HepG2 (cell line): ENCODE results near the gene RAPGEFL1. TPM values are rescaled to one million over a fixed set of nuclear protein-coding genes. Genes with fewer than 3 reads are reported as not detected.

Source experiments
- ARID3A ChIP-seq: IDR thresholded peaks from 2 replicates; pipeline ENCODE4 v1.6.1; 2012; ENCODE audit warnings: low read depth, low read length, improper control_type of control experiment
- ETV5 ChIP-seq: IDR thresholded peaks from 2 replicates; pipeline ENCODE4 v1.6.1; 2018; ENCODE audit warnings: missing biosample characterization, missing genetic modification reagents, inconsistent platforms, borderline replicate concordance
- FIP1L1 ChIP-seq: fragments of 200-400 bp; formaldehyde crosslinking; IDR thresholded peaks from 2 replicates; pipeline ENCODE4 v1.6.1; 2018; ENCODE audit warnings: low read depth, mild to moderate bottlenecking, low read length, moderate library complexity, borderline replicate concordance; ENCODE audit not compliant: insufficient read depth
- GATAD2A ChIP-seq: IDR thresholded peaks from 2 replicates; pipeline ENCODE4 v1.6.1; 2016
- KDM2A ChIP-seq: sonication (generic); formaldehyde crosslinking; IDR thresholded peaks from 2 replicates; pipeline ENCODE4 v1.4.0; 2020; ENCODE audit warnings: low read depth, missing genetic modification reagents, borderline replicate concordance
- MAZ ChIP-seq, 2 experiments: sonication (generic) in 1 of 2; formaldehyde crosslinking in 1 of 2; IDR thresholded peaks; 2 replicates each; pipeline versions ENCODE4 v1.5.0 to v1.6.1; 2012 to 2020; ENCODE audit warnings: low read depth in 2 of 2, mild to moderate bottlenecking in 2 of 2, borderline replicate concordance in 1 of 2, improper control_type of control experiment in 1 of 2, low read length in 1 of 2, missing genetic modification reagents in 1 of 2, moderate library complexity in 1 of 2
- RELA ChIP-seq: sonication (generic); formaldehyde crosslinking; IDR thresholded peaks from 2 replicates; pipeline ENCODE4 v1.4.0; 2020; ENCODE audit warnings: missing genetic modification reagents
- TAF15 ChIP-seq: fragments of 200-400 bp; formaldehyde crosslinking; IDR thresholded peaks from one replicate; pipeline ENCODE4 v1.6.1; 2018; ENCODE audit warnings: mild to moderate bottlenecking, low read depth, low read length; ENCODE audit not compliant: poor library complexity, severe bottlenecking
- TP53 ChIP-seq: sonication (generic); formaldehyde crosslinking; conservative IDR thresholded peaks from 2 replicates; pipeline ENCODE4 v1.4.0; 2020; ENCODE audit warnings: missing genetic modification reagents
- ZBTB43 ChIP-seq: sonication (generic); formaldehyde crosslinking; conservative IDR thresholded peaks from 2 replicates; pipeline ENCODE4 v1.4.0; 2020; ENCODE audit warnings: missing genetic modification reagents
- ZNF142 ChIP-seq: sonication (generic); formaldehyde crosslinking; IDR thresholded peaks from 2 replicates; pipeline ENCODE4 v1.4.0; 2020; ENCODE audit warnings: missing genetic modification reagents
- ZNF337 ChIP-seq: sonication (generic); formaldehyde crosslinking; IDR thresholded peaks from 2 replicates; pipeline ENCODE4 v1.5.1; 2020; ENCODE audit warnings: missing genetic modification reagents, low read depth, mild to moderate bottlenecking, borderline replicate concordance
- ZNF446 ChIP-seq: sonication (generic); formaldehyde crosslinking; IDR thresholded peaks from 2 replicates; pipeline ENCODE4 v1.5.0; 2020; ENCODE audit warnings: mild to moderate bottlenecking, missing genetic modification reagents
- ZNF501 ChIP-seq: sonication (generic); formaldehyde crosslinking; IDR thresholded peaks from 2 replicates; pipeline ENCODE4 v1.5.1; 2020; ENCODE audit warnings: mild to moderate bottlenecking, moderate library complexity, missing genetic modification reagents
- ZNF549 ChIP-seq: sonication (generic); formaldehyde crosslinking; IDR thresholded peaks from 2 replicates; pipeline ENCODE4 v1.5.0; 2020; ENCODE audit warnings: missing genetic modification reagents
- ZNF629 ChIP-seq: sonication (generic); formaldehyde crosslinking; conservative IDR thresholded peaks from 2 replicates; pipeline ENCODE4 v1.5.0; 2020; ENCODE audit warnings: missing genetic modification reagents
- ZNF7 ChIP-seq: IDR thresholded peaks from 2 replicates; pipeline ENCODE4 v1.6.1; 2016; ENCODE audit warnings: missing biosample characterization, missing genetic modification reagents
- ZNF747 ChIP-seq: sonication (generic); formaldehyde crosslinking; IDR thresholded peaks from 2 replicates; pipeline ENCODE4 v1.8.1; 2023; ENCODE audit warnings: missing genetic modification reagents, mild to moderate bottlenecking, borderline replicate concordance
- polyA plus RNA-seq, 8 experiments: library from polyadenylated mRNA; depleted of rRNA in 3 of 8; stranded (reverse) in 7 of 8; unstranded in 1 of 8; fragments of >200 nt; fragmentation: Illumina TruSeq in 4 of 8; extraction: Trizol in 4 of 8; gene quantifications; 2 replicates each; pipeline versions ENCODE4 v1.2.1 to v1.2.3, GENCODE V29; 2011 to 2016; ENCODE audit warnings: low read depth in 4 of 8, missing spikeins in 1 of 8, mixed read lengths in 1 of 8; ENCODE audit not compliant: insufficient read depth in 1 of 8
- total RNA-seq, 5 experiments: library from RNA; depleted of rRNA; stranded (reverse); fragments of >200 nt; fragmentation: Illumina TruSeq; extraction: Trizol; gene quantifications; 2 replicates each; pipeline ENCODE4 v1.2.3, GENCODE V29; 2016; ENCODE audit warnings: low read depth in 1 of 5

RAPGEFL1 gene
- total and polyA plus RNA-seq, 2 of the 13 experiments (the other 11 are each of a cell fraction or from before 2014, with no cell fraction given): 4.5 to 7.8 TPM

GRCh38 chr17:40173091-40173777, 4.0 kb upstream of the RAPGEFL1 start (continued):
- TF ChIP-seq TAF15: no peak
- TF ChIP-seq GATAD2A (CRISPR knock-in tag): peak; percentile 91
- TF ChIP-seq FIP1L1: no peak
- TF ChIP-seq KDM2A: no peak
- no peak for TF ChIP-seq ZNF549 (CRISPR knock-in tag)
- 0 out of 2 replicates have a peak, but pooled peaks have one; percentile 53 for TF ChIP-seq ZBTB43
- 0 out of 2 replicates have a peak, but pooled peaks have one; percentile 50 for TF ChIP-seq TP53 (CRISPR knock-in tag)
- TF ChIP-seq ARID3A: peak; percentile 77
- no peak for TF ChIP-seq ZNF501 (CRISPR knock-in tag)
- TF ChIP-seq ZNF446 (CRISPR knock-in tag): no peak
- TF ChIP-seq ZNF142 (CRISPR knock-in tag): no peak
- no peak for TF ChIP-seq ZNF7
- no peak for TF ChIP-seq MAZ (IDR thresholded peaks at IDR 0.05; ENCODE audit: borderline replicate concordance, low read depth, low read length)
- no peak for TF ChIP-seq MAZ (CRISPR knock-in tag; IDR thresholded peaks at IDR 0.05; ENCODE audit: low read depth)
- TF ChIP-seq RELA (CRISPR knock-in tag): no peak
- no peak for TF ChIP-seq ZNF747 (CRISPR knock-in tag)
- peak; percentile 29; the same call in 1 of the 2 replicates for TF ChIP-seq ETV5
- TF ChIP-seq ZNF337 (CRISPR knock-in tag): no peak
- TF ChIP-seq ZNF629: peak; percentile 79
